GM19452 (cell line): ENCODE data around the gene ANKH.
"Not testable (repeated sequence)": the region's sequence is repeated elsewhere in the genome, so short reads cannot be mapped to it uniquely, and the experiment has no call there.

Source experiments
- ATAC-seq: cut with Tn5 transposase; IDR thresholded peaks from one replicate; pipeline ENCODE4 v1.9.1; 2021; ENCODE audit not compliant: unreplicated experiment

The ANKH gene

GRCh38 chr5:14871214-14872069, at the start of gene ANKH:
TSS of gene ANKH (minus strand) at chr5:14871778. CDS start at chr5:14871447, 331 bp downstream.
- peak; percentile 92 for ATAC-seq

- no peak for ATAC-seq
Measured at GRCh38 chr5:14920121-14920520, 48.5 kb upstream of the ANKH start.

GRCh38 chr5:14919106-14919505, 47.5 kb upstream of the ANKH start:
- not testable (repeated sequence) for ATAC-seq

- no peak for ATAC-seq
Measured at GRCh38 chr5:14917719-14918118, 46.1 kb upstream of the ANKH start.

GRCh38 chr5:14915291-14915952, 43.8 kb upstream of the ANKH start:
- no peak for ATAC-seq

- no peak for ATAC-seq
Measured at GRCh38 chr5:14914623-14915260, 43.2 kb upstream of the ANKH start.

- no peak for ATAC-seq
Measured at GRCh38 chr5:14914193-14914592, 42.6 kb upstream of the ANKH start.

GRCh38 chr5:14913096-14913495, 41.5 kb upstream of the ANKH start:
- ATAC-seq: no peak

- no peak for ATAC-seq
Measured at GRCh38 chr5:14912206-14912605, 40.6 kb upstream of the ANKH start.

- ATAC-seq: no peak
Measured at GRCh38 chr5:14909369-14909768, 37.8 kb upstream of the ANKH start.

- ATAC-seq: no peak
Measured at GRCh38 chr5:14908172-14908571, 36.6 kb upstream of the ANKH start.

- ATAC-seq: no peak
Measured at GRCh38 chr5:14906628-14907027, 35.0 kb upstream of the ANKH start.

- ATAC-seq: no peak
Measured at GRCh38 chr5:14902826-14903560, 31.4 kb upstream of the ANKH start.

- ATAC-seq: no peak
Measured at GRCh38 chr5:14901462-14902051, 30.0 kb upstream of the ANKH start.

GRCh38 chr5:14900693-14901461, 29.3 kb upstream of the ANKH start:
- ATAC-seq: no peak

- no peak for ATAC-seq
Measured at GRCh38 chr5:14896131-14896530, 24.6 kb upstream of the ANKH start.

GRCh38 chr5:14895301-14895700, 23.7 kb upstream of the ANKH start:
- no peak for ATAC-seq

GRCh38 chr5:14894748-14895147, 23.2 kb upstream of the ANKH start:
- ATAC-seq: no peak

- no peak for ATAC-seq
Measured at GRCh38 chr5:14893381-14893780, 21.8 kb upstream of the ANKH start.

- no peak for ATAC-seq
Measured at GRCh38 chr5:14890846-14891245, 19.3 kb upstream of the ANKH start.
